Ishikawa (cell line): ENCODE measurements around the gene EBPL.

Experiments
- EP300 ChIP-seq: IDR thresholded peaks from 2 replicates; pipeline ENCODE4 v1.6.1; 2012; ENCODE audit warnings: borderline replicate concordance
- YY1 ChIP-seq: IDR thresholded peaks from 2 replicates; pipeline ENCODE4 v1.6.1; 2012; ENCODE audit warnings: low read depth

DNA sequence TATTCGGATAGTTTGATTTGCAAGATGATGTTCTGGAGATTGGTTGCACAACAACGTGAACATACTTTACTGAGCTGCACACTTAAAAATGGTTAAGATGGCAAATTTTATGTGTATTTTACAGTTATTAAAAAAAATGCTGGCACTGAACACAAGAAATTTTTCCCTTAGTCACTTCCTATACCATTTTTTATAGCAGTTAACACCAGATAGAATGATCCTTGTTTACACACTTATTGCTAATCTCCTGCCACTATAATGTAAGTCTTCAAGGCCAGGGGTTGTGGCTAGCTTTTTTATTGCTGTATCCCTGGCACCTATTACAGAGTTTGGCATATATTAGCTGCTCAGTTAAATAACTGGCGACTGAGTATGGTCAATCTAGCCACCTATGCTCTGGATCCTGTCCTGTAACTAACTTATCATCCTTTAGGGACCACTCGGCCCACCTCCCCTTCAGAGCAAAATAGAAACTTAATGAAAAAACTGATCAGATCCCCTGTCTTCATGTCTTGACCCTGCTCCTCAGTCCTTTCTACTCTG lies 2.0 kb upstream of the EBPL start:
- TF ChIP-seq EP300 (no peak), YY1 (no peak)
